ENCODE results near the gene SLC24A3. TPM values are rescaled to one million over a fixed set of nuclear protein-coding genes. Genes with fewer than 3 reads are reported as not detected.

The SLC24A3 gene
- total RNA-seq, 4 donors from 2014 or later = 4.2 to 6.4 (median 5.6) TPM

- no peak for DNase-seq (ENCODE audit: low spot score in 2 of 2)
- no peaks in the 10 kb centered on the region for H3K27me3 ChIP-seq
Observed at GRCh38 chr20:19396460-19397081, 184.1 kb downstream of the SLC24A3 start.

GRCh38 chr20:19397226-19397625 lies 184.8 kb downstream of the SLC24A3 start:
- Histone ChIP-seq H3K9me3 (peaks cover 7% of the 10 kb centered on the region), H3K36me3 (no peaks in the 10 kb centered on the region), H3K4me3 (no peak overlapping the region), H3K4me1 (no peaks in the 10 kb centered on the region), H3K27me3 (no peaks in the 10 kb centered on the region), H3K27ac (no peak overlapping the region)
- WGBS = 65% methylated on average over 3 of the region's 3 CpGs
- no peak for DNase-seq (ENCODE audit: low spot score in 2 of 2)
- TF ChIP-seq CTCF (IDR thresholded peaks at IDR 0.05) = no peak
- TF ChIP-seq POLR2A (IDR thresholded peaks at IDR 0.05) = no peak
- TF ChIP-seq EP300 (IDR thresholded peaks at IDR 0.05) = no peak
- no peak for TF ChIP-seq POLR2AphosphoS5 (IDR thresholded peaks at IDR 0.05)

More at GRCh38 chr20:19396460-19397081, 184.1 kb downstream of the SLC24A3 start:
- Histone ChIP-seq H3K4me1 (no peaks in the 10 kb centered on the region), H3K4me3 (no peak overlapping the region), H3K9me3 (peaks cover 7% of the 10 kb centered on the region), H3K36me3 (no peaks in the 10 kb centered on the region), H3K27ac (no peak overlapping the region)
- 43% methylated on average over 3 of the region's 3 CpGs for WGBS
- TF ChIP-seq POLR2AphosphoS5 (IDR thresholded peaks at IDR 0.05) = no peak
- no peak for TF ChIP-seq POLR2A (IDR thresholded peaks at IDR 0.05)
- no peak for TF ChIP-seq CTCF (IDR thresholded peaks at IDR 0.05)
- TF ChIP-seq EP300 (IDR thresholded peaks at IDR 0.05) = no peak

- no peak for DNase-seq (ENCODE audit: low spot score in 2 of 2)
- no peak overlapping the region for H3K4me3 ChIP-seq
- WGBS = 38% methylated on average over 1 of the region's 1 CpG
- no peaks in the 10 kb centered on the region for H3K36me3 ChIP-seq
- no peaks in the 10 kb centered on the region for H3K4me1 ChIP-seq
- no peak for TF ChIP-seq EP300 (IDR thresholded peaks at IDR 0.05)
- peaks cover 7% of the 10 kb centered on the region for H3K9me3 ChIP-seq
- no peaks in the 10 kb centered on the region for H3K27me3 ChIP-seq
- no peak overlapping the region for H3K27ac ChIP-seq
Observed at GRCh38 chr20:19397666-19398065, 185.2 kb downstream of the SLC24A3 start.

- Histone ChIP-seq H3K4me1 (no peaks in the 10 kb centered on the region), H3K27me3 (no peaks in the 10 kb centered on the region), H3K36me3 (no peaks in the 10 kb centered on the region), H3K4me3 (no peak overlapping the region), H3K9me3 (peaks cover 7% of the 10 kb centered on the region), H3K27ac (no peak overlapping the region)
- 64% methylated on average over 4 of the region's 4 CpGs for WGBS
- no peak for DNase-seq (ENCODE audit: low spot score in 2 of 2)
- TF ChIP-seq POLR2A (IDR thresholded peaks at IDR 0.05) = no peak
- no peak for TF ChIP-seq EP300 (IDR thresholded peaks at IDR 0.05)
- TF ChIP-seq CTCF (IDR thresholded peaks at IDR 0.05) = no peak
- no peak for TF ChIP-seq POLR2AphosphoS5 (IDR thresholded peaks at IDR 0.05)
Observed at GRCh38 chr20:19401096-19401495, 188.7 kb downstream of the SLC24A3 start.

GRCh38 chr20:19403549-19403948 lies 191.1 kb downstream of the SLC24A3 start:
- H3K9me3 ChIP-seq = peaks cover 4% of the 10 kb centered on the region
- H3K27ac ChIP-seq = no peak overlapping the region
- TF ChIP-seq CTCF (IDR thresholded peaks at IDR 0.05) (no peak), POLR2AphosphoS5 (IDR thresholded peaks at IDR 0.05) (no peak), EP300 (IDR thresholded peaks at IDR 0.05) (no peak), POLR2A (IDR thresholded peaks at IDR 0.05) (no peak)
- 91% methylated on average over 4 of the region's 4 CpGs for WGBS
- no peak overlapping the region for H3K4me3 ChIP-seq
- H3K27me3 ChIP-seq = no peaks in the 10 kb centered on the region
- no peaks in the 10 kb centered on the region for H3K36me3 ChIP-seq
- DNase-seq (ENCODE audit: low spot score in 2 of 2) = no peak
- peaks cover 2% of the 10 kb centered on the region for H3K4me1 ChIP-seq

GRCh38 chr20:19404826-19405225 lies 192.4 kb downstream of the SLC24A3 start:
- DNase-seq (ENCODE audit: low spot score in 2 of 2) = no peak
- H3K27me3 ChIP-seq = no peaks in the 10 kb centered on the region
- H3K27ac ChIP-seq = no peak overlapping the region
- no peak overlapping the region for H3K4me3 ChIP-seq
- 87% methylated on average over 3 of the region's 3 CpGs for WGBS
- no peaks in the 10 kb centered on the region for H3K9me3 ChIP-seq
- H3K4me1 ChIP-seq = peaks cover 2% of the 10 kb centered on the region
- no peak for TF ChIP-seq EP300 (IDR thresholded peaks at IDR 0.05)
- TF ChIP-seq POLR2A (IDR thresholded peaks at IDR 0.05) = no peak
- no peak for TF ChIP-seq CTCF (IDR thresholded peaks at IDR 0.05)
- TF ChIP-seq POLR2AphosphoS5 (IDR thresholded peaks at IDR 0.05) = no peak
- no peaks in the 10 kb centered on the region for H3K36me3 ChIP-seq

Measured in suprapubic skin (tissue), 4 donors.